ENCODE data around the gene OLFML2A.

Gene OLFML2A

DNA sequence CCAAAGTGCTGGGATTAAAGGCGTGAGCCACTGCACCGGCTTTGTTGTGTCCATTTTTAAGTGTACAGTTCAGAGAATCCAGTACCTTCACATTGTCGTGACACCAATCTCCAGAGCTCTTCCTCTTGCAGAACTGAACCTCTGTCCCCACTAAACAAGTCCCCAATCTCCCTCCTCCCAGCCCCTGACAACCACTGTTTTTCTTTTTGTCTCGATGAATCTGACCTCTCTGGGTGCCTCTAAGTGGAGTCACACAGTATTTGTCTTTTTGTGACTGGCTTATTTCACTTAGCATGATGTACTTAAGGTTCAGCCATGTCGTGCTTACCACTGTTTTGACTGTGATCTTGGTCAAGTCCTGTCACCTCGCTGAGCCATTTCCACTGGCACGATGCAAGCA lies 77.9 kb downstream of the OLFML2A start:
- no peak overlapping the region for H3K4me3 ChIP-seq (ENCODE audit: low read length)
- peaks cover 28% of the 10 kb centered on the region for H3K36me3 ChIP-seq (ENCODE audit: insufficient read depth, low read length)
- H3K9me3 ChIP-seq (ENCODE audit: low read length) = no peaks in the 10 kb centered on the region
- no peaks in the 10 kb centered on the region for H3K27me3 ChIP-seq (ENCODE audit: insufficient read depth, low read length)
- peaks cover 11% of the 10 kb centered on the region for H3K4me1 ChIP-seq (ENCODE audit: insufficient read depth, low read length)
- no peak overlapping the region for H2AFZ ChIP-seq (ENCODE audit: low read depth, low read length)

DNA sequence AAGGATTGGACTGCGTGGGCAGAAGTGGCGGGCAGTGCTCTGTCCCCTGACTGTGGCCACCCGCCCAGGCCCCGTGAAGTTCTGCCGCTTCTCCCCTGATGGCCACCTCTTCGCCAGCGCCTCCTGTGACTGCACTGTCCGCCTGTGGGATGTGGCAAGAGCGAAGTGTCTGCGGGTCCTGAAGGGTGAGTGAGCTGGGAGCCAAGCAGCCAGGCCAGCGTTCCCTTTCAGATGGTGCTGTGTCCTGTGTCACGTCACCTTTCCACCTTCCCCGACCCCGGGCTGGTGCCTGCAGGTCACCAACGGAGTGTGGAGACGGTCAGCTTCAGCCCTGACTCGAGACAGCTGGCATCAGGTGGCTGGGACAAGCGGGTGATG lies 78.6 kb downstream of the OLFML2A start:
- Histone ChIP-seq H3K4me1 (ENCODE audit: insufficient read depth, low read length) (peaks cover 15% of the 10 kb centered on the region), H3K9me3 (ENCODE audit: low read length) (no peaks in the 10 kb centered on the region), H3K36me3 (ENCODE audit: insufficient read depth, low read length) (peaks cover 35% of the 10 kb centered on the region), H3K27me3 (ENCODE audit: insufficient read depth, low read length) (no peaks in the 10 kb centered on the region), H2AFZ (ENCODE audit: low read depth, low read length) (no peak overlapping the region), H3K4me3 (ENCODE audit: low read length) (no peak overlapping the region)

GRCh38 chr9:124855944-124856765 lies 79.2 kb downstream of the OLFML2A start:
- peaks cover 21% of the 10 kb centered on the region for H3K4me1 ChIP-seq (ENCODE audit: insufficient read depth, low read length)
- peaks cover 39% of the 10 kb centered on the region for H3K36me3 ChIP-seq (ENCODE audit: insufficient read depth, low read length)
- H2AFZ ChIP-seq (ENCODE audit: low read depth, low read length) = no peak overlapping the region
- no peaks in the 10 kb centered on the region for H3K27me3 ChIP-seq (ENCODE audit: insufficient read depth, low read length)
- H3K4me3 ChIP-seq (ENCODE audit: low read length) = no peak overlapping the region
- H3K9me3 ChIP-seq (ENCODE audit: low read length) = no peaks in the 10 kb centered on the region

- H3K4me1 ChIP-seq (ENCODE audit: insufficient read depth, low read length) = peaks cover 20% of the 10 kb centered on the region
- no peak overlapping the region for H3K4me3 ChIP-seq (ENCODE audit: low read length)
- peaks cover 39% of the 10 kb centered on the region for H3K36me3 ChIP-seq (ENCODE audit: insufficient read depth, low read length)
- H3K27me3 ChIP-seq (ENCODE audit: insufficient read depth, low read length) = no peaks in the 10 kb centered on the region
- H3K9me3 ChIP-seq (ENCODE audit: low read length) = no peaks in the 10 kb centered on the region
- H2AFZ ChIP-seq (ENCODE audit: low read depth, low read length) = no peak overlapping the region
Observed at GRCh38 chr9:124857533-124858162, 80.7 kb downstream of the OLFML2A start.

DNA sequence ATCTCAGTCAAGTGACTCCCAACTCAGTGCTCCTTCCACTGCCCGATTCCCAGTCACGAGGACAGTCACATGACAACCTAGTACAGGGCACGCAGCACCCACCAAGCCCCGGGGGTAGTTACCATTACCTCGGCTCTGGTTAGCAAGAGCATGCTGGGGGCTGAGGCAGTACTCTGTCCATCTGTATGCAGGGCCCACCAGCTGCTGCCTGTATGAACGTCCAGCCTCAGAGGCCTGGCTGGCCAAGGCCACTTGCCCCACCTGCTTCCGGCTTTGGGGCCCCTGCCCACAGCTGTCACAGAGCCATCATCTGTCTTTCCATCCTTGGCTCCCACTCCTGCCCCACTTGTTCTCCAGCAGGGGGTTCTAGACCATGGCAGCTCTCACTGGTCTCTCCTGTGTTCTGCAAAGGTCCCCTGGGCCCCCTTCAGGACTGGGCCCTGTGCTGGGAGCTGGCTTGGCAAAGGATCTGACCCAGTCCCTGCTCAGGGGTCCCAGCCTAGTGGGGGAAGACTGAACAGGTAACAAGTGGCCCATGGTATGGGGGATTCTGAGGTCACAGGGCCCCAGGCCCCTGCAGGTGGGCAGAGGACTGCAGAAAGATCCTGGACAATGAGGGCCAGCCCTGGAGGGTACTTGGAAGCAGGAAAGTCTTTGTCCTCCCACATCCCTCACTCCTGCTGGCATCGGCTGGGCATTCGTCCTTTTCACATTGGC lies 81.6 kb downstream of the OLFML2A start:
- H3K36me3 ChIP-seq (ENCODE audit: insufficient read depth, low read length) = peaks cover 39% of the 10 kb centered on the region
- H3K27me3 ChIP-seq (ENCODE audit: insufficient read depth, low read length) = no peaks in the 10 kb centered on the region
- H3K4me1 ChIP-seq (ENCODE audit: insufficient read depth, low read length) = peaks cover 17% of the 10 kb centered on the region
- H3K9me3 ChIP-seq (ENCODE audit: low read length) = no peaks in the 10 kb centered on the region
- H2AFZ ChIP-seq (ENCODE audit: low read depth, low read length) = no peak overlapping the region
- no peak overlapping the region for H3K4me3 ChIP-seq (ENCODE audit: low read length)

- Histone ChIP-seq H3K4me1 (ENCODE audit: insufficient read depth, low read length) (peaks cover 17% of the 10 kb centered on the region), H3K36me3 (ENCODE audit: insufficient read depth, low read length) (peaks cover 39% of the 10 kb centered on the region), H3K4me3 (ENCODE audit: low read length) (peak overlapping the region; percentile 82), H3K27me3 (ENCODE audit: insufficient read depth, low read length) (no peaks in the 10 kb centered on the region), H3K9me3 (ENCODE audit: low read length) (no peaks in the 10 kb centered on the region), H2AFZ (ENCODE audit: low read depth, low read length) (no peak overlapping the region)
Observed at GRCh38 chr9:124859803-124860581, 83.1 kb downstream of the OLFML2A start.

DNA sequence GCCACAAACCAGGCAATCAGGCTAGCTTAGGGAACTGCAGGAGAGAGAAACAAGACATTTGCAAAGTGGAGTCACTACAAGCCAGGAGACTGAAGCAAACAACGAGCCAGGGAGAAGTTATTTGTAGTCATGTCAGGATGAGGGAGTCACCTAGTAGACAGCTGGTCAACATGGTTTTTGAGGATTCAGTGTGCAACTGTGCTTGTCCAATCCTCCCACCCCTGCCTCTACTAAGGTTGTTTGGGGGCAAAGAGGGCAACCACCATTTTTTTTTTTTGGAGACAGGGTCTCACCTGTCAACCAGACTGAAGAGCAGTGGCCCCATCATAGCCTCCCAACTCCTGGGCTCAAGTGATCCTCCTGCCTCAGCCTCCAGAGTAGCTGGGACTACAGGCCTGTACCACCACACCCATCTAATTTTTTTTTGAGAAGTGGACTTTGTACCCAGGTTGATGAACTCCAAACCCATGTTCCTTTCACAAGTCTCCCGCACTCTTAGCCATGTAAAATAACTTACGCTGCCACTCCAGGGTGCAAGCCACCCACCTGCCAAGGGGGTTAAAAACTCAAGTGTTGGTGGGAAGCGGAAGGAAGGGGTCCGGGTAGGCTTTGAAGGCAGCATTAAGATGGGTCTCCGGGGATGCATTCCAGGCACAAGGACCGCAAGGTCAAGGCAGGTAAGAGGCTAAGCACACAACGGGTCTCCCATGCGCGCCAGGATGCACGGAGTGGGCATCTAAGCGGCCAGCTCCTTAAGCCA lies 83.8 kb downstream of the OLFML2A start:
- Histone ChIP-seq H3K36me3 (ENCODE audit: insufficient read depth, low read length) (peaks cover 39% of the 10 kb centered on the region), H3K9me3 (ENCODE audit: low read length) (no peaks in the 10 kb centered on the region), H3K27me3 (ENCODE audit: insufficient read depth, low read length) (no peaks in the 10 kb centered on the region), H3K4me3 (ENCODE audit: low read length) (peak overlapping the region; percentile 82), H2AFZ (ENCODE audit: low read depth, low read length) (no peak overlapping the region), H3K4me1 (ENCODE audit: insufficient read depth, low read length) (peaks cover 17% of the 10 kb centered on the region)

DNA sequence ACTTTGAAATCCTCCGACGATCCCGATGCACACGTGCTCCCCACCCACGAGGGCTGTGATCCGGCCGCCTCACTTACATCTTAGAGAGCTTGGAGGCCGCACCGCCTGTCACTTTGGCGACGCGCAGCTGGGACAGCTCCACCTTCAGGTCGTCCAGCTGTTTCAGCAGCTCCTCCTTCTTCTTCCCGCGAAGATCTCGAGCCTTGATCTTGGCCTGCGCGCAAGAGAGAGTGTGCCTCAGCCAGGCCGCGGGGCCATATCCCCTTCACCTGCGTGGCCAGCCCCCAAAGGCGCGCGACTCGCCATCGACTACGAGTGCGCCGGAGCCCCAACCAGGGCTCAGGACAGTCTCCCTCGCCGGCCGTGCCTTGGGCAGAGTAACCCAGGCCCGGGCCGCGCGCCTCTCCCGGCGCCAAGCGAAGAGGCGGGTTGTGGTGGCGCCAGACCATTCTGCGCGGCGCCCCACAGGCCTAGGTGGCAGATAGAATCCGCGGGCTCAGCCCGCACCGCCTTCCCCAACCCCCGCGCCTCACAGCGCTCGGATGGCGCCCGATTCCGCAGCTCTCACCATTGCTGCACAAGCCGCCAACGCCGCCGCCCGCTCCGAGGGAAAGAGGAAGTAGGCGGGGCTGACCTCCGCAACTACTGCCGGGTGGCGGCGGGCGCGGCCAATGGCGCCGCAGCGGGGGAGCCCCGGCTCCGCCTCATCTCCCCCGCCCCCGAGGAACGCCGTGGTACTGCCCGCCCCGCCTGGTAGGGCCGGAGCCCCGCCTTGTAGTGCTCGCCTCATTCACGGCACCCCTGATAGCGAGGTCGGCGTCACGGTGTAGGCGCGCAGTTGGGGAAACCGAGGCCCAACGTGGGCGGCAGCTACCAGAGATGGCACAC lies 84.7 kb downstream of the OLFML2A start, which contains the start of the genes ARPC5L and RPL35:
Gene ARPC5L, plus strand, starts transcription at position 789 of the 888 bp plus-strand sequence. CDS start 7,161 bp downstream, outside the sequence.
Gene RPL35, minus strand, starts transcription at position 616 of the 888 bp plus-strand sequence. Its CDS starts 45 bp downstream, at position 571.
- Histone ChIP-seq H3K36me3 (ENCODE audit: insufficient read depth, low read length) (peaks cover 39% of the 10 kb centered on the region), H3K27me3 (ENCODE audit: insufficient read depth, low read length) (no peaks in the 10 kb centered on the region)

DNA sequence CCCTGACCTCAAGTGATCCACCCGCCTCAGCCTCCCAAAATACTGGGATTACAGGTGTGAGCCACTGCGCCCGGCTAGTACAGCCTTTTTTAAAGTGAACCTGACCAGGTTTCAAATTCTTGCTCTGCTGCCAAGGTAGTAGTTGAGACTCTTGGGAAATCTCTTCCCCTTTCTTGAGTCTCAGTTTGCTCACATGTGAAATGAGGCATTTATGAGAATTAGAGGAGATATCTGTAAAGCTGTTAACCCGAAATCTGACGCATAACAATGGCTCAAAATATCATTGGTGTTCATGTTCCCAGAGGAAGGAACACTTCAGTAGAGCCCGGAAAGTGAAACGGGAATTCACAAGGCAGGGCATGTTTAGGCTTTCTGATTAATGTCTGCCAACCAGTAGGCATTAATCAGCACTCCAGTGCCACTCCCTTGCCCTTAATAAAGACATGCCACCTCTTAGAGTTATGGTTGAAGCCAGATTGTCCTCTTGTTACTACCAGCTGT lies 86.5 kb downstream of the OLFML2A start:
- Histone ChIP-seq H3K4me1 (ENCODE audit: insufficient read depth, low read length) (peaks cover 26% of the 10 kb centered on the region), H3K9me3 (ENCODE audit: low read length) (no peaks in the 10 kb centered on the region), H3K4me3 (ENCODE audit: low read length) (no peak overlapping the region), H3K36me3 (ENCODE audit: insufficient read depth, low read length) (peaks cover 26% of the 10 kb centered on the region), H2AFZ (ENCODE audit: low read depth, low read length) (no peak overlapping the region), H3K27me3 (ENCODE audit: insufficient read depth, low read length) (no peaks in the 10 kb centered on the region)

More for the DNA sequence above, 84.7 kb downstream of the OLFML2A start, which contains the start of the genes ARPC5L and RPL35:
- H2AFZ ChIP-seq (ENCODE audit: low read depth, low read length) = peak within 1 kb of the TSS; percentile 83
- no peaks in the 10 kb centered on the region for H3K9me3 ChIP-seq (ENCODE audit: low read length)
- peak within 1 kb of the TSS; percentile 82 for H3K4me3 ChIP-seq (ENCODE audit: low read length)
- peaks cover 17% of the 10 kb centered on the region for H3K4me1 ChIP-seq (ENCODE audit: insufficient read depth, low read length)

Measured in neuron (in vitro differentiated cells).